Esophagus mucosa (tissue), 1 donor: ENCODE data around the gene FOSL1. TPM values are rescaled to one million over a fixed set of nuclear protein-coding genes. Genes with fewer than 3 reads are reported as not detected.
"Not testable (repeated sequence)": the region's sequence is repeated elsewhere in the genome, so short reads cannot be mapped to it uniquely, and the experiment has no call there.

ENCODE experiments used
- ATAC-seq: fragments of 200-7000 bp; cut with Tn5 transposase; one replicate; pipeline ENCODE4 v1.9.1; 2020
- total RNA-seq: library from RNA; stranded (reverse); gene quantifications from one replicate; pipeline ENCODE4 v1.2.4, GENCODE V29; 2023
- donor health status: DM: yes; HTN: yes; CAD: no.

Gene FOSL1
- total RNA-seq, 1 donor from 2014 or later, result 28.9 TPM

GRCh38 chr11:65896034-65896999 is 3.9 kb downstream of the FOSL1 start:
- no peak for ATAC-seq

- ATAC-seq, result no peak
Measured at GRCh38 chr11:65895482-65895981, 4.7 kb downstream of the FOSL1 start.

- no peak for ATAC-seq
Measured at GRCh38 chr11:65894034-65894591, 6.1 kb downstream of the FOSL1 start.

- no peak for ATAC-seq
Measured at GRCh38 chr11:65892661-65893317, 7.4 kb downstream of the FOSL1 start.

- not testable (repeated sequence) for ATAC-seq
Measured at GRCh38 chr11:65892137-65892540, 8.0 kb downstream of the FOSL1 start.

- no peak for ATAC-seq
Measured at GRCh38 chr11:65891219-65892136, 8.7 kb downstream of the FOSL1 start.

GRCh38 chr11:65890324-65891218 is 9.6 kb downstream of the FOSL1 start, which contains the start of gene CCDC85B:
Gene CCDC85B, plus strand, starts transcription at chr11:65890673. Its CDS starts 111 bp downstream, at chr11:65890784.
- ATAC-seq, result peak; percentile 80

GRCh38 chr11:65888163-65888814 is 11.9 kb downstream of the FOSL1 start, which contains the start of gene FIBP:
Gene FIBP, minus strand, starts transcription at chr11:65888471. Its CDS starts 53 bp downstream, at chr11:65888418.
- ATAC-seq, result peak; percentile 80

GRCh38 chr11:65887723-65888162 is 12.4 kb downstream of the FOSL1 start:
- peak; percentile 5 for ATAC-seq

GRCh38 chr11:65886826-65887722 is 13.1 kb downstream of the FOSL1 start:
- ATAC-seq, result no peak

GRCh38 chr11:65885808-65886536 is 14.2 kb downstream of the FOSL1 start:
- ATAC-seq, result no peak

GRCh38 chr11:65885231-65885630 is 15.0 kb downstream of the FOSL1 start:
- no peak for ATAC-seq

GRCh38 chr11:65884716-65885092 is 15.5 kb downstream of the FOSL1 start:
- ATAC-seq, result peak; percentile 34

GRCh38 chr11:65883786-65884715 is 16.1 kb downstream of the FOSL1 start:
- no peak for ATAC-seq

GRCh38 chr11:65883058-65883761 is 17.0 kb downstream of the FOSL1 start:
- ATAC-seq, result no peak
